ENCODE data around the gene KPNA4.

DNA sequence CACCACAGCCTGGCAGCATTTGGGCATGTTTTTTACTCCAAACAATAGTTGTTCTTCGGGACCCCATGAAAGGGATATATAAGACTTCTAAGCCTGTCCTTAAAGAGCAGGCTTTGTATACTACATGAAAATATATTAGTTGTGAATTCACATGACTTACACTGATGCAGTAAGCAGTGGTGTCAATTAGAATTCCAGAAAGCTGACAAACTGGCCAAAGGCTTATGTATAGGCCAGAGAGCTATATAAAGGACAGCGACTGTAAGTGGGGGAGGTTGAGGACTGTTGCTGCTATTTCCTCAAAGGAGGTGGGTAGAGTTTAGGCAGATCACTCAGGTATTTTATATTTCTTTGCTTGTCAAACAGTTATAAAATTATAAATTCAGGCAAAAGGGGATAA, 24.8 kb downstream of the KPNA4 start:
- TF ChIP-seq POLR2AphosphoS5 (IDR thresholded peaks at IDR 0.05; ENCODE audit: low read depth, low read length) (no peak), TAF1 (IDR thresholded peaks at IDR 0.05; ENCODE audit: borderline replicate concordance, insufficient read depth, low read length) (no peak), FOXP2 (optimal IDR thresholded peaks at IDR 0.05; ENCODE audit: borderline replicate concordance, extremely low read depth, extremely low read length, insufficient read depth) (no peak)
